ENCODE data around the gene INSYN1.
"Not testable (repeated sequence)": the region's sequence is repeated elsewhere in the genome, so short reads cannot be mapped to it uniquely, and the experiment has no call there.

INSYN1 gene

GRCh38 chr15:73747847-73748590 is 5.1 kb downstream of the INSYN1 start:
- DNase-seq = no peak

GRCh38 chr15:73746883-73747282 is 6.3 kb downstream of the INSYN1 start:
- no peak for DNase-seq

GRCh38 chr15:73746261-73746660 is 6.9 kb downstream of the INSYN1 start:
- DNase-seq = no peak

- DNase-seq = no peak
Measured at GRCh38 chr15:73745073-73745472, 8.1 kb downstream of the INSYN1 start.

- DNase-seq = no peak
Measured at GRCh38 chr15:73744293-73744692, 8.9 kb downstream of the INSYN1 start.

GRCh38 chr15:73741321-73741836 is 11.8 kb downstream of the INSYN1 start:
- no peak for DNase-seq

GRCh38 chr15:73740152-73741048 is 12.8 kb downstream of the INSYN1 start:
- DNase-seq = no peak

GRCh38 chr15:73737535-73737934 is 15.6 kb downstream of the INSYN1 start:
- DNase-seq = no peak

GRCh38 chr15:73732930-73733329 is 20.2 kb downstream of the INSYN1 start:
- no peak for DNase-seq

- DNase-seq = not testable (repeated sequence)
Measured at GRCh38 chr15:73732051-73732450, 21.1 kb downstream of the INSYN1 start.

GRCh38 chr15:73727330-73727976 is 25.7 kb downstream of the INSYN1 start:
- peak; percentile 26 for DNase-seq

- no peak for DNase-seq
Measured at GRCh38 chr15:73724212-73724611, 28.9 kb downstream of the INSYN1 start.

GRCh38 chr15:73723191-73723590 is 30.0 kb downstream of the INSYN1 start:
- DNase-seq = no peak

- DNase-seq = no peak
Measured at GRCh38 chr15:73722425-73722824, 30.7 kb downstream of the INSYN1 start.

GRCh38 chr15:73718694-73719093 is 34.5 kb downstream of the INSYN1 start:
- no peak for DNase-seq

- DNase-seq = no peak
Measured at GRCh38 chr15:73717802-73718201, 35.3 kb downstream of the INSYN1 start.

GRCh38 chr15:73717206-73717605 is 35.9 kb downstream of the INSYN1 start:
- no peak for DNase-seq

- DNase-seq = no peak
Measured at GRCh38 chr15:73716417-73716816, 36.7 kb downstream of the INSYN1 start.

- no peak for DNase-seq
Measured at GRCh38 chr15:73715417-73715816, 37.7 kb downstream of the INSYN1 start.

- DNase-seq = no peak
Measured at GRCh38 chr15:73714695-73715301, 38.4 kb downstream of the INSYN1 start.

- no peak for DNase-seq
Measured at GRCh38 chr15:73712107-73712506, 41.0 kb downstream of the INSYN1 start.

GRCh38 chr15:73711526-73711925 is 41.6 kb downstream of the INSYN1 start:
- DNase-seq = no peak

- DNase-seq = no peak
Measured at GRCh38 chr15:73710321-73710720, 42.8 kb downstream of the INSYN1 start.

All from fibroblast of skin of right quadriceps (primary cell).